SK-N-SH (cell line): ENCODE results near the gene CLRN3. TPM values are rescaled to one million over a fixed set of nuclear protein-coding genes. Genes with fewer than 3 reads are reported as not detected.

Experiments used
- CTCF ChIA-PET: fragments of 300-600, 350-600 bp; formaldehyde crosslinking; extraction: SDS; loops from one replicate; lab custom pipeline; 2021; lab: Yijun Ruan, JAX
- POLR2A ChIA-PET: fragments of 350-600 bp; sonication (Branson Sonifier 250); formaldehyde crosslinking; extraction: SDS; loops from one replicate; lab custom pipeline; 2020; ENCODE audit warnings: antibody characterized with exemption, inconsistent platforms; lab: Yijun Ruan, JAX
- DNase-seq: peaks from one replicate; pipeline ENCODE4 v3.0.0; 2012
- H2AFZ ChIP-seq: fragments of 200-600 bp; sonication (generic); 2 replicates; pipeline ENCODE4 v1.8.1; 2016; ENCODE audit warnings: antibody characterized with exemption, mild to moderate bottlenecking, low read depth
- H3F3A ChIP-seq: fragments of 200-600 bp; sonication (generic); replicated peaks from 2 replicates; pipeline ENCODE3; 2016; ENCODE audit warnings: antibody characterized with exemption, mild to moderate bottlenecking; ENCODE audit not compliant: insufficient read depth
- H3K27ac ChIP-seq, 2 experiments: fragments of 200-500 bp in 1 of 2; fragments of 200-600 bp in 1 of 2; sonication (Bioruptor generic) in 1 of 2; sonication (generic), shearing (Covaris generic) in 1 of 2; 2 replicates each; pipeline versions ENCODE4 v1.5.1 to v1.6.1; 2014 to 2016; ENCODE audit warnings: low read depth in 2 of 2, inconsistent platforms in 1 of 2, low read length in 1 of 2, mild to moderate bottlenecking in 1 of 2, mixed read lengths in 1 of 2
- H3K27me3 ChIP-seq: fragments of 200-600 bp; sonication (generic), shearing (Covaris generic); 2 replicates; pipeline ENCODE4 v1.6.1; 2016; ENCODE audit warnings: mixed run types; ENCODE audit not compliant: insufficient read depth
- H3K36me3 ChIP-seq, 2 experiments: fragments of 200-500 bp in 1 of 2; fragments of 200-600 bp in 1 of 2; sonication (Bioruptor generic) in 1 of 2; sonication (generic) in 1 of 2; replicated peaks in 1 of 2; 2 replicates each; pipeline versions ENCODE3 to v1.5.1; 2014 to 2016; ENCODE audit warnings: low read length in 1 of 2, mild to moderate bottlenecking in 1 of 2; ENCODE audit not compliant: insufficient read depth in 2 of 2, control insufficient read depth in 1 of 2
- H3K4me1 ChIP-seq, 2 experiments: fragments of 200-500 bp in 1 of 2; fragments of 200-600 bp in 1 of 2; sonication (Bioruptor generic) in 1 of 2; sonication (generic), shearing (Covaris generic) in 1 of 2; 2 replicates each; pipeline versions ENCODE4 v1.5.1 to v1.6.1; 2014 to 2016; ENCODE audit warnings: low read depth in 1 of 2, low read length in 1 of 2, mixed run types in 1 of 2; ENCODE audit not compliant: insufficient read depth in 2 of 2, control insufficient read depth in 1 of 2
- H3K4me2 ChIP-seq: fragments of 200-600 bp; sonication (generic), shearing (Covaris generic); 2 replicates; pipeline ENCODE4 v1.6.1; 2017; ENCODE audit warnings: mixed run types
- H3K4me3 ChIP-seq, 2 experiments: fragments of 200-500 bp in 1 of 2; fragments of 200-600 bp in 1 of 2; sonication (Bioruptor generic) in 1 of 2; sonication (generic), shearing (Covaris generic) in 1 of 2; 2 replicates each; pipeline versions ENCODE4 v1.5.1 to v1.8.1; 2014 to 2016; ENCODE audit warnings: low read depth in 2 of 2, inconsistent platforms in 1 of 2, low read length in 1 of 2, mild to moderate bottlenecking in 1 of 2, mixed read lengths in 1 of 2, moderate library complexity in 1 of 2
- H3K79me2 ChIP-seq: fragments of 200-600 bp; sonication (generic); 2 replicates; pipeline ENCODE4 v1.8.1; 2017; ENCODE audit warnings: mild to moderate bottlenecking; ENCODE audit not compliant: insufficient read depth
- H3K9ac ChIP-seq: fragments of 200-600 bp; sonication (generic); 2 replicates; pipeline ENCODE4 v1.6.1; 2017; ENCODE audit warnings: mixed run types
- H3K9me2 ChIP-seq: fragments of 200-600 bp; sonication (generic); 2 replicates; pipeline ENCODE4 v1.6.1; 2017; ENCODE audit warnings: mixed run types
- H3K9me3 ChIP-seq: fragments of 200-600 bp; sonication (generic); 2 replicates; pipeline ENCODE4 v1.6.1; 2017; ENCODE audit warnings: mixed run types, mild to moderate bottlenecking, moderate library complexity
- H4K20me1 ChIP-seq: fragments of 200-600 bp; sonication (generic); 2 replicates; pipeline ENCODE4 v1.6.1; 2017; ENCODE audit warnings: mild to moderate bottlenecking, mixed run types; ENCODE audit not compliant: insufficient read depth
- CHD2 ChIP-seq: fragments of 150-350 bp; IDR thresholded peaks from 2 replicates; pipeline ENCODE4 v1.6.1; 2018; ENCODE audit warnings: low read length; ENCODE audit not compliant: partially characterized antibody
- ELF1 ChIP-seq: IDR thresholded peaks from 2 replicates; pipeline ENCODE4 v1.4.0; 2012
- EZH2phosphoT487 ChIP-seq: fragments of 200-600 bp; sonication (generic); IDR thresholded peaks from 2 replicates; pipeline ENCODE4 v1.6.1; 2017; ENCODE audit warnings: low read depth, mixed run types, mild to moderate bottlenecking, antibody characterized with exemption, moderate library complexity, borderline replicate concordance
- MEF2A ChIP-seq: IDR thresholded peaks from 2 replicates; pipeline ENCODE4 v1.4.0; 2012; ENCODE audit warnings: low read depth, borderline replicate concordance
- MXI1 ChIP-seq: IDR thresholded peaks from 2 replicates; pipeline ENCODE4 v1.6.1; 2012; ENCODE audit warnings: mild to moderate bottlenecking, low read depth, low read length, improper control_type of control experiment
- NFIC ChIP-seq: IDR thresholded peaks from 2 replicates; pipeline ENCODE4 v1.4.0; 2012; ENCODE audit warnings: borderline replicate concordance
- POLR2AphosphoS5 ChIP-seq: IDR thresholded peaks from 2 replicates; pipeline ENCODE4 v1.6.1; 2012; ENCODE audit warnings: low read depth, low read length
- RAD21 ChIP-seq: IDR thresholded peaks from 2 replicates; pipeline ENCODE4 v1.6.1; 2012; ENCODE audit warnings: mild to moderate bottlenecking, low read length
- RCOR1 ChIP-seq: fragments of 150-350 bp; IDR thresholded peaks from 2 replicates; pipeline ENCODE4 v1.6.1; 2017; ENCODE audit warnings: antibody characterized with exemption, low read length
- REST ChIP-seq: IDR thresholded peaks from 2 replicates; pipeline ENCODE4 v1.6.1; 2012; ENCODE audit warnings: mild to moderate bottlenecking, low read depth, low read length, moderate library complexity
- SIN3A ChIP-seq: IDR thresholded peaks from 2 replicates; pipeline ENCODE4 v1.6.1; 2012; ENCODE audit warnings: low read depth, mild to moderate bottlenecking, low read length, moderate library complexity, borderline replicate concordance
- SMC3 ChIP-seq: IDR thresholded peaks from 2 replicates; pipeline ENCODE4 v1.6.1; 2012; ENCODE audit warnings: low read depth, low read length, improper control_type of control experiment
- TAF1 ChIP-seq: IDR thresholded peaks from 2 replicates; pipeline ENCODE4 v1.6.1; 2012; ENCODE audit warnings: low read depth, mild to moderate bottlenecking, low read length, moderate library complexity, borderline replicate concordance
- TCF12 ChIP-seq: IDR thresholded peaks from 2 replicates; pipeline ENCODE4 v1.4.0; 2012
- YY1 ChIP-seq: IDR thresholded peaks from 2 replicates; pipeline ENCODE4 v1.4.0; 2012; ENCODE audit warnings: low read depth, mild to moderate bottlenecking
- WGBS: methylation state at CpG from one replicate; pipeline ENCODE4 v1.1.6; 2017; ENCODE audit warnings: low lambda C conversion rate; 5-methylcytosine and 5-hydroxymethylcytosine counted together
- polyA plus RNA-seq, 3 experiments: library from polyadenylated mRNA; depleted of rRNA; stranded (reverse); fragments of >200 nt; gene quantifications; 2 replicates each; pipeline ENCODE4 v1.2.3, GENCODE V29; 2012
- TF ChIP-seq, protein P1 (sequence below): fragments of 200-600 bp; sonication (generic); IDR thresholded peaks from 2 replicates; pipeline ENCODE4 v1.6.1; 2017; ENCODE audit warnings: antibody characterized with exemption, mild to moderate bottlenecking, moderate library complexity
- TF ChIP-seq, protein P2 (sequence below): IDR thresholded peaks from 2 replicates; pipeline ENCODE4 v1.4.0; 2012; ENCODE audit warnings: low read depth, borderline replicate concordance
- TF ChIP-seq, protein P3 (sequence below): IDR thresholded peaks from 2 replicates; pipeline ENCODE4 v1.4.0; 2012; ENCODE audit warnings: low read depth

Gene CLRN3
- polyA plus RNA-seq, 1 of the 3 experiments (the other 2 are of a cell fraction), result 0.25 TPM

DNA sequence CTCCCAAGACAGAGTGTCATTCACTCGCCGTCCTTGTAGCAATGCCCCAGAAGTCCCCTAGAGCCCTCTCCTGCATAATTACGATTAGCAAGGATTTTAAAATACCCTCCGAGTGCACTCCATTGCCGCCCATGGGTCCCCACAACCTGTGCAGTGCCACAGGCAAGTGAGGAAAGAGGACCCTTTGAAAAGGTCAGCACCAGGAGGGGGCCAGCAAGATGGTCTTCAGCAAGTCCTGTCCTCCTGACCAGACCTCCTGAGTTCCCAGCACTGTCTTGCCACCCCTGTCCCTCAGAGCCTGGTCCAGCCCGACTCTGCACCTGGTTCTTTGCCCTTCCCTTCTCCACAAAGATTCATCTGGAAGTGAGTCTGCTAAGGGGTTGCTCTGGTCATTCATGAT is 32.1 kb downstream of the CLRN3 start:
- no peak overlapping the region for H3K4me3 ChIP-seq
- no peak overlapping the region for H2AFZ ChIP-seq
- no peaks in the 10 kb centered on the region for H3K27me3 ChIP-seq
- H4K20me1 ChIP-seq, result no peaks in the 10 kb centered on the region
- H3K9me2 ChIP-seq, result no peaks in the 10 kb centered on the region
- no peaks in the 10 kb centered on the region for H3K4me1 ChIP-seq
- no peak overlapping the region for H3K27ac ChIP-seq
- no peak overlapping the region for H3K9ac ChIP-seq
- TF ChIP-seq RCOR1, result no peak
- TF ChIP-seq SMC3, result no peak
- no peak for TF ChIP-seq TAF1
- TF ChIP-seq MEF2A, result no peak
- TF ChIP-seq SIN3A, result no peak
- no peak for TF ChIP-seq POLR2AphosphoS5
- no peak for TF ChIP-seq MXI1
- TF ChIP-seq ELF1, result no peak
- H3K9me3 ChIP-seq, result no peaks in the 10 kb centered on the region
- no peaks in the 10 kb centered on the region for H3K36me3 ChIP-seq
- no peaks in the 10 kb centered on the region for H3K79me2 ChIP-seq
- no peak for DNase-seq
- WGBS, result 57% methylated on average over 5 of the region's 6 CpGs
- CTCF ChIA-PET, result no interaction called here
- no peaks in the 10 kb centered on the region for H3F3A ChIP-seq
- POLR2A ChIA-PET, result no interaction called here
- no peak overlapping the region for H3K4me2 ChIP-seq

DNA sequence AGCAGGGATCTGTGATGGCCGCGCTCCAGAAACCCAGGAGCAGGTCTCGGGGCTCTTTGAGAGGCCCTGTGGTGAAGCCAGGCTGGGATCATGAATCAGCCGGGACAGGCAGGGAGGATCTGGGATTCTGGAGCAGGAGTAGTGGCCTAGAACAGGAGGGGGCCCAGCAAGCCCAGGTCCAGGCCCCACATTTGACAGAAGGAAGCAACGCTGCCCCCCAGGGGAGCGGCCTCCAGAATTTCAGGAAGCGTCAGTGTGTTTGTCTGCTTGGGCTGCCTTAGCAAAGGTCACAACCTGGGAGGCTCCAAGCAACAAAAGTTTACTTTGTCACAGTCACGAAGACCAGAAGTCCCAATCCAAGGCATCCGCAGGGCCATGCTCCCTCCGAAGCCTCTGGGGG is 36.8 kb downstream of the CLRN3 start:
- Histone ChIP-seq H3K4me2 (no peak overlapping the region), H3K9ac (no peak overlapping the region), H4K20me1 (no peaks in the 10 kb centered on the region), H3K27ac (no peak overlapping the region), H3K36me3 (no peaks in the 10 kb centered on the region), H2AFZ (no peak overlapping the region), H3K79me2 (no peaks in the 10 kb centered on the region), H3K4me3 (no peak overlapping the region), H3K27me3 (no peaks in the 10 kb centered on the region), H3K4me1 (no peaks in the 10 kb centered on the region; a peak in 1 of 4 replicates), H3K9me3 (no peaks in the 10 kb centered on the region), H3K9me2 (no peaks in the 10 kb centered on the region), H3F3A (no peaks in the 10 kb centered on the region)
- 69% methylated on average over 6 of the region's 10 CpGs for WGBS
- POLR2A ChIA-PET, result no interaction called here
- no peak for DNase-seq
- TF ChIP-seq RAD21 (no peak), REST (no peak), NFIC (no peak), YY1 (no peak), RCOR1 (no peak), TCF12 (no peak), EZH2phosphoT487 (no peak), CHD2 (no peak), SIN3A (no peak)
- TF ChIP-seq, protein P1, sequence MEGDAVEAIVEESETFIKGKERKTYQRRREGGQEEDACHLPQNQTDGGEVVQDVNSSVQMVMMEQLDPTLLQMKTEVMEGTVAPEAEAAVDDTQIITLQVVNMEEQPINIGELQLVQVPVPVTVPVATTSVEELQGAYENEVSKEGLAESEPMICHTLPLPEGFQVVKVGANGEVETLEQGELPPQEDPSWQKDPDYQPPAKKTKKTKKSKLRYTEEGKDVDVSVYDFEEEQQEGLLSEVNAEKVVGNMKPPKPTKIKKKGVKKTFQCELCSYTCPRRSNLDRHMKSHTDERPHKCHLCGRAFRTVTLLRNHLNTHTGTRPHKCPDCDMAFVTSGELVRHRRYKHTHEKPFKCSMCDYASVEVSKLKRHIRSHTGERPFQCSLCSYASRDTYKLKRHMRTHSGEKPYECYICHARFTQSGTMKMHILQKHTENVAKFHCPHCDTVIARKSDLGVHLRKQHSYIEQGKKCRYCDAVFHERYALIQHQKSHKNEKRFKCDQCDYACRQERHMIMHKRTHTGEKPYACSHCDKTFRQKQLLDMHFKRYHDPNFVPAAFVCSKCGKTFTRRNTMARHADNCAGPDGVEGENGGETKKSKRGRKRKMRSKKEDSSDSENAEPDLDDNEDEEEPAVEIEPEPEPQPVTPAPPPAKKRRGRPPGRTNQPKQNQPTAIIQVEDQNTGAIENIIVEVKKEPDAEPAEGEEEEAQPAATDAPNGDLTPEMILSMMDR, result no peak
- TF ChIP-seq, protein P2, sequence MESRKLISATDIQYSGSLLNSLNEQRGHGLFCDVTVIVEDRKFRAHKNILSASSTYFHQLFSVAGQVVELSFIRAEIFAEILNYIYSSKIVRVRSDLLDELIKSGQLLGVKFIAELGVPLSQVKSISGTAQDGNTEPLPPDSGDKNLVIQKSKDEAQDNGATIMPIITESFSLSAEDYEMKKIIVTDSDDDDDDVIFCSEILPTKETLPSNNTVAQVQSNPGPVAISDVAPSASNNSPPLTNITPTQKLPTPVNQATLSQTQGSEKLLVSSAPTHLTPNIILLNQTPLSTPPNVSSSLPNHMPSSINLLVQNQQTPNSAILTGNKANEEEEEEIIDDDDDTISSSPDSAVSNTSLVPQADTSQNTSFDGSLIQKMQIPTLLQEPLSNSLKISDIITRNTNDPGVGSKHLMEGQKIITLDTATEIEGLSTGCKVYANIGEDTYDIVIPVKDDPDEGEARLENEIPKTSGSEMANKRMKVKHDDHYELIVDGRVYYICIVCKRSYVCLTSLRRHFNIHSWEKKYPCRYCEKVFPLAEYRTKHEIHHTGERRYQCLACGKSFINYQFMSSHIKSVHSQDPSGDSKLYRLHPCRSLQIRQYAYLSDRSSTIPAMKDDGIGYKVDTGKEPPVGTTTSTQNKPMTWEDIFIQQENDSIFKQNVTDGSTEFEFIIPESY, result no peak
- TF ChIP-seq, protein P3, sequence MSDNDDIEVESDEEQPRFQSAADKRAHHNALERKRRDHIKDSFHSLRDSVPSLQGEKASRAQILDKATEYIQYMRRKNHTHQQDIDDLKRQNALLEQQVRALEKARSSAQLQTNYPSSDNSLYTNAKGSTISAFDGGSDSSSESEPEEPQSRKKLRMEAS, result no peak
- CTCF ChIA-PET, result interaction anchor here (1.7 to 2.6 kb wide), 3 partner anchors 15 to 214 kb away, joined by 5 to 17 read pairs (median 17); no protein-coding TSS in a partner anchor
